HG02943 (cell line): ENCODE data around the gene FOXO3.

Experiments used
- ATAC-seq: cut with Tn5 transposase; IDR thresholded peaks from one replicate; pipeline ENCODE4 v1.9.1; 2021; ENCODE audit warnings: mild to moderate bottlenecking, low read depth, moderate library complexity; ENCODE audit not compliant: unreplicated experiment

Gene FOXO3

GRCh38 chr6:108592371-108593337 lies 31.9 kb downstream of the FOXO3 start:
- peak; percentile 60 for ATAC-seq

- ATAC-seq, result no peak
These were observed 33.4 kb downstream of the FOXO3 start for GRCh38 chr6:108594151-108594550.

GRCh38 chr6:108594640-108595039 lies 33.9 kb downstream of the FOXO3 start:
- no peak for ATAC-seq

GRCh38 chr6:108596956-108597355 lies 36.2 kb downstream of the FOXO3 start:
- no peak for ATAC-seq

- ATAC-seq, result no peak
These were observed 37.0 kb downstream of the FOXO3 start for GRCh38 chr6:108597572-108598304.

GRCh38 chr6:108598305-108598863 lies 37.7 kb downstream of the FOXO3 start:
- peak; percentile 83 for ATAC-seq

GRCh38 chr6:108604156-108604555 lies 43.4 kb downstream of the FOXO3 start:
- no peak for ATAC-seq

GRCh38 chr6:108606250-108606690 lies 45.6 kb downstream of the FOXO3 start:
- ATAC-seq, result no peak

- no peak for ATAC-seq
These were observed 47.9 kb downstream of the FOXO3 start for GRCh38 chr6:108608453-108609275.

GRCh38 chr6:108609276-108609769 lies 48.6 kb downstream of the FOXO3 start:
- no peak for ATAC-seq

- no peak for ATAC-seq
These were observed 49.6 kb downstream of the FOXO3 start for GRCh38 chr6:108610270-108610839.

- no peak for ATAC-seq
These were observed 50.4 kb downstream of the FOXO3 start for GRCh38 chr6:108610957-108611586.

GRCh38 chr6:108612852-108613251 lies 52.1 kb downstream of the FOXO3 start:
- no peak for ATAC-seq

- ATAC-seq, result no peak
These were observed 55.8 kb downstream of the FOXO3 start for GRCh38 chr6:108616544-108616943.

- no peak for ATAC-seq
These were observed 56.3 kb downstream of the FOXO3 start for GRCh38 chr6:108616973-108617372.

GRCh38 chr6:108618623-108619152 lies 58.0 kb downstream of the FOXO3 start:
- no peak for ATAC-seq

GRCh38 chr6:108619431-108620197 lies 58.9 kb downstream of the FOXO3 start:
- no peak for ATAC-seq

GRCh38 chr6:108621117-108621516 lies 60.4 kb downstream of the FOXO3 start:
- ATAC-seq, result no peak
